Activated naive CD8-positive, alpha-beta T cell treated with anti-CD3 and anti-CD28 coated beads, Interleukin-2, amount 50 U/mL, for 16 hours (primary cell): ENCODE data around the gene YTHDC2.

ENCODE experiments used
- DNase-seq: peaks from one replicate; pipeline ENCODE4 v3.0.0-alpha.2; 2020; ENCODE audit warnings: low read depth, low spot score

The YTHDC2 gene

DNA sequence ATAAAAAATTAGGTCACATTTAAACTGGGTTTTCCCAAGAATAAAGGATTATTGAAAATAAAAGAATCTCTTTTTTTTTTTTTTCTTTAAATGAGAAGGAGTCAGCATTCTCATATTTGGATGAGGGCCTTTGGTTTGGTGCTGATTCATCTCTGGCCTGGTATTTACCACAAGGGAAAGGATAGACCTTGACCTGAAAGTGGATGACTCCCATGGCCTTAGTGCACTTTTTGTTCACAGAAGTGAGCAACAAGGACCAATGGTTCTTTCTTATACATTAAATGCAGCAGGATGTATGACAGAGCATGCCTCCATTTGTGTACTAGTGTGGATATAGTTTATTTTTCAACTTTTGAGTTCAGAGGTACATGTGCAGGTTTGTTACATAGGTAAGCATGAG, 6.9 kb downstream of the YTHDC2 start:
- no peak for DNase-seq

- no peak for DNase-seq
These were observed 7.4 kb downstream of the YTHDC2 start for GRCh38 chr5:113520899-113521298.

- DNase-seq, result no peak
These were observed 9.7 kb downstream of the YTHDC2 start for GRCh38 chr5:113523168-113523567.

- DNase-seq, result no peak
These were observed 11.4 kb downstream of the YTHDC2 start for GRCh38 chr5:113524927-113525326.

GRCh38 chr5:113526421-113526820, 12.9 kb downstream of the YTHDC2 start:
- DNase-seq, result no peak

- DNase-seq, result no peak
These were observed 14.3 kb downstream of the YTHDC2 start for GRCh38 chr5:113527746-113528145.

DNA sequence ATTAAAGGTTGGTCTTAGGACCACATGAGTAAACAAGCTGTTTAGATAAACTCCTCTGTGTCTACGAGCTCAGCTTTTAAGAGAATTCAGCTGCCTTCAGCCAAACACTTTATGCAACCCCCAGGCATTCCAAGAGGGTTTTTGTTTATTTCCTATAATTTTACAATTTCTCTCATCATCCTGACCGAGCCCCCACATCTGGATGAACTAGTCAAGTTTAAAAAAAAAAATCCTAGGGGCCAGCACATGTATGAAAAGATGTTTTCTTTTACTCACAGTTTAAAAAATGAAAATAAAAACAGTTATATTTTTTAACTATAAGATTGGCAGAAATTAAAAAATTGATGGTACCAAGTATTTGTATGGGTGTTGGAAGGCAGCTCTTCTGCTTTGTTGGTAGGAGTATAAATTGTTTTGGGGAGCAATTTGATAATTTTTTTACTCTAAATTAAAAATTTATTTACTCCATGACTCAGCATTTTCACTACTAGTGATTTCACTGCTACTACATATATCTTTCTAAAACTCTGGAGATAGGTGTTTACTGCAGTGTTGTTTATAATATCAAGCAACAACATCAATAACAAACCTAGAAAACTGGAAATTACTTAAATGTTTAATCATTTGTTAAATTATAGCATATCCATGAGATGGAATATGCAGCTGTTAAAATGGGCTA, 18.1 kb downstream of the YTHDC2 start:
- no peak for DNase-seq

DNA sequence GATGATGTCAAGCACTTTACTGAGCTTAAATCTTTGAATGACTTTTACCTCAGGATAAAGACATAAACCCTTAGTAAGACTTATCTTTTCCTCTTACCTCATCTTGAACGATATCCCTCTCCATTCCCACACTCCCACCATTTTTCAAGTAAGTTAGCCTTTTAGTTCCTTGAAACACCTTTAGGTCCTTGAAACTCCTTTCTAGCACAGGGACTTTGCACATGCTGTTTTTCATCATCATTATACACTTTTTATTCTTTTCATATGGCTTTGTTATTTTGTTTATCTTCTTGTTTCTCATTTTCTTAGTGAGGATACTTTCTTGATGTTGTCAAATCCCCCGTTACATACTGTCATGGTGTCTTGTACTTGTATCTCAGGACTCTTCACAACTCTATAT, 24.8 kb downstream of the YTHDC2 start:
- DNase-seq, result no peak

- no peak for DNase-seq
These were observed 33.2 kb downstream of the YTHDC2 start for GRCh38 chr5:113546703-113547183.

- no peak for DNase-seq
These were observed 34.9 kb downstream of the YTHDC2 start for GRCh38 chr5:113548396-113548795.

DNA sequence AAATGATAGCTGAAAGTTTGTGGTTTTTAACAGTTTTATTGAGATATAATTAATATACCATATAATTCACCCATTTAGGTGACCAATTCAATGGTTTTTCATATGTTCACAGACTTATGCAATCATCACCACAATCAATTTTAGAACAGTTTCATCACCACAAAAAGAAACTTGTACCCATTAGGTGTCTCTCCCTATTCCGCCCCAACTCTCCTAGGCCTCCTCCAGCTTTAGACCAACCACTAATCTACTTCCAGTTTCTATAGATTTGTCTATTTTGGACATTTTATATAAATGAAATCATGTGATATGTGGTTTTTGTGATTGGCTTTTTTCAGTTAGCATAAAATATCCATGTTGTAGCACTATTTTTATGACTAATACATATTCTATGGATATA, 38.6 kb downstream of the YTHDC2 start:
- no peak for DNase-seq

DNA sequence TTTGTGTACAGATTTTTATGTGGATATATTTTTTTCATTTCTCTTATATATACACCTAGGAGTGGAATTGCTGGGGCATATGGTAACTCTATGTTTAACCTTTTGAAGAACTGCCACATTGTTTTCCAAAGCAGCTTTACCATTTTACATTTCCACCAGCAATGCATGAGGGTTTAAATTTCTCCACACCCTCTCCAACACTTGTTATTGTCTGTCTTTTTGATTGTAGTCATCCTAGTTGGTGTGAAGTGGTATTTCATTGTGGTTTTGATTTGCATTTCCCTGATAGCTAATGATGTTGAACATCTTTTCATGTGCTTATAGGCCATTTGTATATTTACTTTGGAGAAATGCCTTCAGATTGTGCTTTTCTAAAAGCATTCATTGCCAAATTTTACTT, 39.1 kb downstream of the YTHDC2 start:
- DNase-seq, result no peak

DNA sequence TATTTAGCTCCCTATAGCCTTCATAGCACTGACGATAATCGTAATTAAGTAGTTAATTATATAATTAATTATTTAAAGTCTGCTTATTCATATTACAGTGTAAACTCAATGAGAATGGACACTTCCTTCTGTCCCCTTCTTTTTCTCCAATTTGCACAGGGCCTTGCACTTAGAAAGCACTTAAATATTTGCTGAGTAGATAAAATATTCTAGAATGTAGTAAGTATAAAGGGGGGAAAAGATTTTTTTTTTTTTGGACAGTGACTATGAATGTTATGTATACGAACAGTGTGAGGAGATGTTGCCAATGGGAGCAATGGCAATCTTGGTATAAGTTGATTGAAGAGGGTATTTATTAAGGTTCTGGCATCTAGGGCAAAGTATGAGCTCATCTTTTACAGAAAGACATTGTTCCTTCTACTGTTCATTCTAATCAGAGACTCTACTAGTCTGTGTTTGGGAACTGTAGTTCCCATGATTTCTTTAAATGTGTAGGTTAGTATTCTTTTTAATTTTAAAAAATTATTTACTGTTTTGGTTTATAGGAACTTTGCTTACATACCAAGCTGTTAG, 49.4 kb downstream of the YTHDC2 start:
- DNase-seq, result no peak

- no peak for DNase-seq
These were observed 55.9 kb downstream of the YTHDC2 start for GRCh38 chr5:113569396-113569795.

- no peak for DNase-seq
These were observed 59.2 kb downstream of the YTHDC2 start for GRCh38 chr5:113572716-113573115.

GRCh38 chr5:113574417-113574816, 60.9 kb downstream of the YTHDC2 start:
- DNase-seq, result no peak

- no peak for DNase-seq
These were observed 61.6 kb downstream of the YTHDC2 start for GRCh38 chr5:113575074-113575473.

DNA sequence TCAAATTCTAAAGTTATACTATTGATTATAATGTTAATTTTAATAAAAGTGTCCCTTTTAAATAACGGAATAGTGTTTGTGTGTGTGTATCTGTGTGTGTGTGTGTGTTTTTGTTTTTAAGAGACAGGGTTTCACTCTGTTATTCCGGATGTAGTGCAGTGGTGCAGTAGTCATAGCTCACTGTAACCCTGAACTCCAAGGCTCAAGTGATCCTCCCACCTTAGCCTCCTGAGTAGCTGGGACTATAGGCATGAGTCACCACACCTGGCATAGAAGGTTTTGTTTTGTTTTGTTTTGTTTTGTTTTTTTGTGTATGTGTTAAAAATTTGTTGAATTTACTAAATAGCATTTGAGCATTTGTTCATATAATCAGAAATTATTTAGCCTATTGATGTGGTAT, 64.6 kb downstream of the YTHDC2 start:
- no peak for DNase-seq

- DNase-seq, result no peak
These were observed 67.9 kb downstream of the YTHDC2 start for GRCh38 chr5:113581388-113581787.

GRCh38 chr5:113598150-113598549, 84.7 kb downstream of the YTHDC2 start:
- DNase-seq, result no peak

DNA sequence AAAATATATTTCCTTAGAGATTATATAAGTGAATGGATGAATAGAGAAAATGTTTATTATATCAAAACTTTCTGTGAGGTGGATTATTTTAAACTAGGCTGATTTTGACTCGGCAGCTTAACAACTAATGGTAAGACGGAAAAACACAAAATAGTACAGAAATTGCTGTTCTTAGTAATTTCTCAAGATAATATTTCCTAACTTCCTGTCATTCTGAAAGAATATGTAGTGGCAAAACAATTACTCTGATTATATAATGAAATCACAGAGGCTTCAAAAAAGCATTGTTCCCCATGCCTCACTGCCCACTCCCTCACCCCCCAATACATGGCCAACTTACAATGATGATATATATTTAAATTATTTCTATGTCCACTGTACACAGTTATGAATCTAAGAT, 85.4 kb downstream of the YTHDC2 start:
- DNase-seq, result no peak

GRCh38 chr5:113600255-113600905, 86.9 kb downstream of the YTHDC2 start:
- DNase-seq, result no peak

GRCh38 chr5:113601423-113601822, 87.9 kb downstream of the YTHDC2 start:
- no peak for DNase-seq
